ENCODE measurements around the gene GLI3.

DNA sequence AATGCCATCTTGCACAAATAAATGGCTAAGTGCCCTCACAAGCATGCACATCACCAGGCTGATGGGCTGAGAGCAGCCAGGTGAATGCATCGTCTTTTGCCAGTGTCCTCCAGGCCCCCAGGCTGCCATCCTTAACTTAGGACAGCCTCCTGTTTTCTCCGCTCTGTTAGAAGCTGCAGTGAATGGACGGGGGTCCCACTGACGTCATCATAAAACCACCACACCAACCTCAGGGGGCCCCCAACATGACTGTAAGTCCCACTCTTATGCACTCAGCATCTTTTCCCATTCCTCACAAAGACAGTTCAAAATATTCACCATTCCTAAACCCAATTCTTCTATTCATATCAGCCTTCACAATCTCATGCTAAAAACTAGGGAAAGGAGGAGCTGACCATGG, 34.4 kb downstream of the GLI3 start:
- no peak for TF ChIP-seq EZH2 (optimal IDR thresholded peaks at IDR 0.05; ENCODE audit: low read depth, low read length)
- TF ChIP-seq, protein P1, sequence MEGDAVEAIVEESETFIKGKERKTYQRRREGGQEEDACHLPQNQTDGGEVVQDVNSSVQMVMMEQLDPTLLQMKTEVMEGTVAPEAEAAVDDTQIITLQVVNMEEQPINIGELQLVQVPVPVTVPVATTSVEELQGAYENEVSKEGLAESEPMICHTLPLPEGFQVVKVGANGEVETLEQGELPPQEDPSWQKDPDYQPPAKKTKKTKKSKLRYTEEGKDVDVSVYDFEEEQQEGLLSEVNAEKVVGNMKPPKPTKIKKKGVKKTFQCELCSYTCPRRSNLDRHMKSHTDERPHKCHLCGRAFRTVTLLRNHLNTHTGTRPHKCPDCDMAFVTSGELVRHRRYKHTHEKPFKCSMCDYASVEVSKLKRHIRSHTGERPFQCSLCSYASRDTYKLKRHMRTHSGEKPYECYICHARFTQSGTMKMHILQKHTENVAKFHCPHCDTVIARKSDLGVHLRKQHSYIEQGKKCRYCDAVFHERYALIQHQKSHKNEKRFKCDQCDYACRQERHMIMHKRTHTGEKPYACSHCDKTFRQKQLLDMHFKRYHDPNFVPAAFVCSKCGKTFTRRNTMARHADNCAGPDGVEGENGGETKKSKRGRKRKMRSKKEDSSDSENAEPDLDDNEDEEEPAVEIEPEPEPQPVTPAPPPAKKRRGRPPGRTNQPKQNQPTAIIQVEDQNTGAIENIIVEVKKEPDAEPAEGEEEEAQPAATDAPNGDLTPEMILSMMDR (IDR thresholded peaks at IDR 0.05; ENCODE audit: low read length): no peak
- no peak for TF ChIP-seq EZH2phosphoT487 (IDR thresholded peaks at IDR 0.05; ENCODE audit: low read length)
